ENCODE data around the gene SNCAIP.
"Not testable (repeated sequence)": the region's sequence is repeated elsewhere in the genome, so short reads cannot be mapped to it uniquely, and the experiment has no call there.

SNCAIP gene

DNA sequence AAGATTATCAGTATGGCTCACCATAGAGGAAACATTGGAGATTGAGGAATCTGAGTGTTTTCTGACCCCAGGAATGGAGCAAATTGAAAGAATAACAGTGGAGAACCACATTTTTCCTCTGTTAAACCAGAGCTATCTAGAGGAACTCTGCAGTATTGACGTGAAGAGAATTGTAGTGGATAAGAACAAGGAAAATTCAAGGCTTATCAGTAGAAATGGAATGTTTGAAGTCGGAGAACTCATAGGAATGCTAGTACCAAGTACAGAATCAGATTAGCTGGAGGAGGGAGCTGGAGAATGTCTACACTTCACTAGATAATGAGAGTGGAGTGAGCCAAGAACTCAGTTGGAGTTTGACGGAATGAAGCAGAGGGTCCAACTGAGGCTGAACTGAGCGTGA is 50.3 kb downstream of the SNCAIP start:
- DNase-seq, result no peak

DNA sequence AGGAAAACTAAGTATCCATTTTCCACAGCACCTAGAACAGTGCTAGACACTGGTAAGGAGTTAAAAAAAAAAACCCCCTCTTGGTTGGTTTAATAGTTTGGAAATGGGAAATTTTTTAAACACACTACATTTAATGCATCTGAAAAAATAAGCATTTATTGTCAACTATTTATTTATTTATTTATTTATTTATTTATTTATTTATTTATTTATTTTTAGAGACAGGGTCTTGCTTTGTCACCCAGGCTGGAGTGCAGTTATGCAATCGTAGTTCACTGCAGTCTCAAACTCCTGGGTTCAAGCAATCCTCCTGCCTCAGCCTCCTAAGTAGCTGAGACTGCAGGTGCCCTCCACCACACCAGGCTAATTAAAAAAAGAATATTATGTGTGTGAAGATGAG is 51.6 kb downstream of the SNCAIP start:
- no peak for DNase-seq

DNA sequence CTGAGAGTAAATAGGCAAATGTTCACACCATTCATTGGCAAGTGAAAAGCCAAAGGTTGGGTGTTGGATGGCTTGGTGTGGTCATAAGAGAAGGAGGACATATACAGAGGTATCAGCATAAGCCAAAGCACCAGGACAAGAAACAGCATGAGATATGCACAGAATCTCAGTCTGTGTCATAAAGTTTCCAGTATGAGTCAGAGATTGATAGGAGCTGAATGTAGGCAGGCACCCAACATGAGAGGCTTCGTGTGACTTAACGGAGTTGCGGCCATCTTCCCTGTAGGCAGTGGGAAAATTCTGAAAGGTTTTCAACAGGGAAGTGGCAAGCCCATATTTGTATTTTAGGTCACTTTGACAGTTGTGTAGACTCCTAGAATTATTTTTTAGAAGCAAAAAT is 54.5 kb downstream of the SNCAIP start:
- DNase-seq, result no peak

DNA sequence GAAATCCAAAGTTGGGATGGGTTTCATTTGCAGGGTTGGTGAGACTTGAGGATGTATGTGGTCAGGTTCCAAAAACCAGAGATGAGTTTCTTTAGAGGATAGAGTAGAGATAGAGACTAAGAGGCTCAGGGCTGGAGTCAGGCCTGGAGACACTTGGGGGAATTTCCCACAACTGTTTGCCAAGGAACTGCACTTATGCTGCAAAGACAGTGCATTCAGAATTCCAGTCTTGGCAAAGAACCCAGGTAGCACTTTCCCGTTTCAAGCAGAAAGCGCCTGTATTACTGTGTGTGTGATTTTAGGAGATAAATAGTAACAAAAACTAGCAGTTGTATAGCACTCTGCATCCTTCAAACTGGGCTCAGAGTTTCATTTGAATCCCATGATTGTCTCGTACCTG is 55.4 kb downstream of the SNCAIP start:
- no peak for DNase-seq

DNA sequence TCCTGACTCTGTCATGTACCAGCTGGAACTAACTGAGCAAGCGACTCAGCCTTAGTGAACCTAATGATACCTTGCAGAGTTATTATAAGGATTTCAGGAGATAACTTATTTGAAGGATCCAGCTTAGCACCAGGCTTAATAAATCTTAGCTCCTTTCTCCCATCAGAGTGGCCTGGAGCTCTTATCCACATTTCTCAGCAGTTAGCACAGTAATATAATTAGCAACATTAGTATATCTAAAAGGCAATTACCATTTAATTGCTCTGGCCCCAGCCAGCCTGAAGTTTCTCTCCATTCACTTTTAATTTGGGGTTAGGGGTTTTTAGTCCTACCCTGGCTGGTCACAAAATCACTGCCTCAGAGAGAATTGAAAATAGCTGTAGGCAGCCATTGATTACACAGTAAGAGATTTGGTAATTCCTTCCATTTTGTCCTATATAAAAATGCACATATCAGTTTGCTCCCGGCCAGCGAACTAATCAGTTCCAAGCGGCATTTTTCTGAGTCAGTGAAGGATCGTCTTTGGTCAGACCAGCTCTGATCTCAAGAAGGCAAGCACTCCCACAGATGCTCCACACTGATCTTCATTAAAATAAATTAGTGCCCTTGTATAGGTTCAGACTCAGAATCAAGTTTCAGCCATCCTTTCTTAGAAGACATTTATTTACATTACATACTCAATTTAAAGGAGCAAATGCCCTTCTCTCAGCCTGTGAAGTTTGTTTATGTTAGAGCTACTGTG is 56.6 kb downstream of the SNCAIP start:
- DNase-seq, result no peak

DNA sequence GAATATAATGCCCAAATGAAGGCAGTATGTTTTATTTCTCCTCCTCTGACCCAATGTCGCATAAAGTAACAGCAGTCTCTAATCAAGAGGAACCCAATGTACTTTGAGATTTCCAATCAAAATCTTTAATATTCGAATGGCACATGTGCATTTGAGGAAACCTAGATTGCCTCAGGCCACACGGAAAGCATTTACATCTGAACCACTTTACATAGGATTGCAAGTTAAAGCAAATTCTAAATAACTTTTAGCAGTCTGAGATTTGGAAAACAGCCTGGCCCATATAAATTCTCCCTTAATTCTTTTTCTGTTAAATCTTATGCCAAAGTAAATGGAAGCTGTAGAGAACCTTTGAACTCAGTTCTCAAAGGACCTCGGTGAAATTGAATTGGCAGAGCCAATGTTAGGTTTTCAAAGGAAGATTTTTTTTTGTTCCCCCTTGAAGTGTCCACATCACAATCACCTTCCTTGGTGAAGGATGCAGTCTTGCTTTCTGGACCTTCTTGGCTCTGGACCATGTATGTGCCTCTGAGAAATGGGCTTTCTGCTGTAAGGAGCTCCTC is 57.3 kb downstream of the SNCAIP start:
- no peak for DNase-seq

DNA sequence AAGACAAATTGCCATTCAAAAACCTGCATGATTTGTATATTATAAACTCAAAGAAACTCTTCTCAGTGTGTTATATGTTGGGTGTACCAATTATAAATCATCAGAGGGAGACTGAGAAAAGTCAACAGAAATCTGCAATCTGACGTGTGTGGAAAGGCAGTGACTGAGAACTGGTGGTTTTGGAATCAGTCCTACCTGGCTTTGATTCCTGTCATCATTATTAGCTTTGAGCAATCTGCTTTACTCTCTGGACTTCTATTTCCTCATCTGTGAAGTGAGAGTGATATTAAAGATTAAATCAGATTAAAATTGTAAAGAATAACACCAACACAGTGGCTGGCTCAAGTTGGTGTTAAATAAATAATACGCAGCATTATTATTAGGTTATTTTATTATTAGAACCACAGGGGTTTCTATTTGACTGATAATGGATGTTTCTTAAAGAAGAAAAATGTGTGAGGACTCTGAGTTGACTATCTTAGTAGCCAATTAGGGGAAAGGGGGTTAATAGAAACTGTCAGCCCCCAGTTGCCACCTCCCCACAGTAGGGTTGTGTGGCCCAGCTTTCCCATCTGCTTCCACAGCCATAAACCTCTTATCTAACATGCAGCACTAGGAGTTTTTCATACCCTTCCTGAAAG is 59.6 kb downstream of the SNCAIP start:
- DNase-seq, result no peak

DNA sequence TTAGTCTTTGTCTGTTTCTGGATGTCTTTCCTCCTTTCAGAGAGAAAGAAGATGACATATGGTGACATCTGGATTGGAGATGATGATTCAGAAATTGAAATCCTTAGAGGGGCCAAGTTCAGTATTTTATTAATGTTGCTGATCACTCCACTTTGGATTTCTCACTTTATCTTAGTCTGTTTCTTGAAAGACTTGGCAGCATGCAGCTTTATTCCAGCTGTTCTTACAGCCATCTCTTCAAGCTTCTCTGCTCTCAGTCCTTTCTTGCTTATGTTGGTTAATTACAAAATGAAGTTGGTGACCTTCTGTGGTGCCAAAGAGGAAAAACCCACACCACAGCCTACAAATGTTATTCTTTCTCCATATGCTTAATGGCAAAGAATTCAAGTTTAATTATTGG is 62.1 kb downstream of the SNCAIP start:
- DNase-seq, result no peak

DNA sequence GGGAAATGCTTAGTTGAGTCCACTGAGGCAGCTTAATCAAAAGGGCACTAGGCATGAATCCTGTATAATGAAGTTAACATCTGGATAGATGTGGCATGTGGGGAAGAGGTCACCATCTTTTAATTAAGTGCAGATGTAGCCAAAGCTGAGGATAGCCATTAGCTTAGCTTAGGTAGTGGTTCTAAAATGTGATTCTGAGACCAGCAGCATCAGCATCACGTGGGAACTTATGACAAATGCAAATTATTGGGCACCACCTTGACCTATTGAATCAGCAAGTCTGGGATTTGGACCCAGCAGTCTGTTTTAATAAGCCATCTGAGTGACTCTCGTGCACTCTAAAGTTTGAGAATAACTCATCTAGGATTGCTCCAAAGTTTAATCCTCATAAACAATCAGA is 63.8 kb downstream of the SNCAIP start:
- DNase-seq, result no peak

DNA sequence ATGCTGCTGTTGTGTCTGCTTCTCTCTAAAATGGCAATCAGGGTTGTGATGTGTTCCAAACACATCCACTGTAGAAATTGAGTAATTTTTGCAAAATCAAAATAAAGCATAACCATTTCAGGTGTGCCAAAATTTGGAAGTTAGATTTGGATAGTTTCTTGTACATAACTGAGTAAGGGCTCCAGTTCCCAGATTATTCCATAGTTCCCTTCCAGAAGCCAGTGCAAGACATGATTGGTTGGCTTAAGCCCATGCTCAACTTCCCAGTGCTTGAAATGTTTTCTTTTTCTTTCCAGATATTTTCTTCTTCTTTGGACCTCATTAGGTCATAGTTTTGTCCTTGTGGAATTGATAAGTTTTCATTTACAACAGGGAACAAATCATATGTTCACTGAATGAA is 64.2 kb downstream of the SNCAIP start:
- DNase-seq, result no peak

DNA sequence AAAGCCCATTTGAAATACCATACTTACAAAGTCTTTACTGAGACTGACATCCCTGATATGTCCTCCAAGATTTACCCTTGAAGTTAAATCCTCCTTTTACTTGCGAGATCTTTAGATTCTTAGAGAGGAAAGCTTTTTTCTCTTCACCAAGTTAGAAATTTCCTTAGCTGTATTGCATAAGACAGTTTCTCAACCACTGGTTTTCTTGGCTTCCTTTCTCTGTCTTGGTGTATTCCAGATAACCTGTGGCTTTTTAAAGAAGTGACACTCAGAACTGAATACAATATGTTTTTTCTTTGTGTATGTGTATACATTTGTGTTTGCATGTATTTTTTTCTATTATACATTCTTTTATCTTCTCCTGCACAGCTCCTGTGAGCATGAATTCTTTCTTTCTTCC is 65.0 kb downstream of the SNCAIP start:
- DNase-seq, result no peak

DNA sequence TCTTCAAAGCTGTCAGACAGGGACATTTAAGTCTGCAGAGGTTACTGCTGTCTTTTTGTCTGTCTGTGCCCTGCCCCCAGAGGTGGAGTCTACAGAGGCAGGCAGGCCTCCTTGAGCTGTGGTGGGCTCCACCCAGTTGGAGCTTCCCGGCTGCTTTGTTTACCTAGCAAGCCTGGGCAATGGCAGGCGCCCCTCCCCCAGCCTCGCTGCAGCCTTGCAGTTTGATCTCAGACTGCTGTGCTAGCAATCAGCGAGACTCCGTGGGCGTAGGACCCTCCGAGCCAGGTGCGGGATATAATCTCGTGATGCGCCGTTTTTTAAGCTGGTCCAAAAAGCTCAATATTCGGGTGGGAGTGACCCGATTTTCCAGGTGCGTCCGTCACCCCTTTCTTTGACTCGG is 70.9 kb downstream of the SNCAIP start:
- DNase-seq, result not testable (repeated sequence)

DNA sequence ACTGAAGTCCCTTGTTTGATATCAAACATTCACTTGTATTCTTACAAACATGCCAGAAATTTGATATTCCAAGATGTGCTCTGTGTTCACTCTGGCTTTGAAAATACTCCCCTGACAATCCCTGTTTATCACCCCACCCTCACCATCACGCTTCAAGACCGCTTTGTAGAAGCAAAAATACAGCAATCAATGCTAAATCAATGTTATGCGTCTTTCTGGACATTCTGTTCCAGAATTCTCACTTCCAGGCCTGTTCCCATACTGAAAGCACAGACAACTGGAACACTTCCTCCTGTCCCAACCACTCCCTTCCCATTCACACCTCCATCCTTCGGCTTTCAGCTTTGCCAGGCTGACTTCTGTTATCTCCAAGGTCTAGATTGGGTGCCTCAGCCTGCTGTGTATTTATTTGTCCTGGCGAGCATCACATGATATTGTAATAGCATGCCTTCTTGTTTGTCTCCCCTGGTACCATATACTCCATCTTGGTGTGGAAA is 72.8 kb downstream of the SNCAIP start:
- DNase-seq, result no peak

DNA sequence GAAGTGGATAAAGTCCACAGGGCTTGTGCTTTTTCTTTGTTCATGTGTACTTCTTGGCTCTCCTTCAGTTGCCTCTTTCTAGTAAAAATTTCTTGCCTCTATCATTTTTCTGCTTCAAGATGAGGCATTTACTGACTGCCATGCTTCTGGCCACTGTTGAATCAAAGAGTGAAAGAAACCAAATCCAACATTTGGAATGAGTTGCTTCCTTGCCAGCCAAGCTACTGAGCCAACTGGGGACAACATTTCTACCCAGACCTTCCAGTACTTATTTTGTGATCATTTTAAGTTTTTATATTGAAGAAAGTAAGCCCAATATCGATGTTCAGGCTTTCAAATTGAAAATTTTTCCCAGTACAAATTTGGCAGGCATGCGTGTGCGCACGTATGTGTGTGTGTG is 73.2 kb downstream of the SNCAIP start:
- no peak for DNase-seq

DNA sequence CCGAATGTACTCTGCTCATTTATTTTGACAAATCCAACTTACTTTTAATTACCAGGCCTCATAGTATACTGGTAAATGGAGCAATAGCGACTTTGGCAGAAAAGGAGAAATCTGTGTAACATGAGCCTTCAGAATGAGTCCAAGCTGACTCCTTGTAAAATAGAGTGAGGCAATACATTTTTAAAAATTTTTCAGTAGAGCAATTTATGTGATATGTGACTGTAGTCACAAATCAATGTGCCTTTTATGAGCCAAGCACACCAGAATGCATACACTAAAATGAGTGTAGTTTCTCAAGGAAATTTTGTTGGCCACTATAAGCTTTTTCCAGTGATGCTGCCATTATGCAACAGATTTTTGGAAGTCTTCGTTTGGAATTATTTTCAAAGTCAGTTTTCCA is 73.8 kb downstream of the SNCAIP start:
- no peak for DNase-seq

DNA sequence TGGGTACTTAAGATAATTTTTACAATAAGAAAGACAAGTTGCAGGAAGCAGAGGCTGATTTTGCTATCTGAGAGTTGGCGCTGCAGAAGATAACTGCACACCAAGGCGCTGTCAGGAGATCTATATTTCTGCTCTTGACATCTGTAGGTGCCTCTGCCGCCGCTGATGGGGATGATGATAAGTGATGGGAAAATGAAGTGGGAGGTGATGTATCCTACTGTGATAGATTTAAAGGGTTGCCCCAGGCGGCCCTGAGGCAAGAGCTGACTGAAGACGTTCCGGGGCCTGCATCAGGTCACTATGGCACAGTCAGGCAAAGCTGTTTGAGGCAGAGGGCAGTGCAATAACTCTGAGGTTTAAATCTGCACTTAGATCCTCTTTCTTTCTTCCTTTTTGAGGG is 78.1 kb downstream of the SNCAIP start:
- no peak for DNase-seq

DNA sequence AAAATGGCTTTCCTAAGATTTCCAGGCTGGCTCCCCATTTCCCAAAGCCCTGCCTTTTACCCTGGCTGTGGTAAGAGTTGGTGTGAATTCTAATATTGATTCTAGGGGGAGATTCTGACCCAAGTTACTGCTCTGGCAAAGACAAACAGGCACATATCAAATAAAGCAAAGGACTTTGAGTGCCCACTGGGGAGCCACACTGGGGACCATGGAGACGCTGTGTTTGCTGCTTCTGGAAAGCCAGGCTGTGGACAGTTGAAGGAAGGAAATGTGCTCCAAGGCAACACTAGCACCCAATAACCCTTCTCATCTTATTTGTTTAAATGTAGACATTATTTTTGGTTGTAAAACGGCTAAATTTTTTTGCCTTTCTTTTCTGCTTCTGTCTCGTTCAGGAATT is 78.7 kb downstream of the SNCAIP start:
- no peak for DNase-seq

DNA sequence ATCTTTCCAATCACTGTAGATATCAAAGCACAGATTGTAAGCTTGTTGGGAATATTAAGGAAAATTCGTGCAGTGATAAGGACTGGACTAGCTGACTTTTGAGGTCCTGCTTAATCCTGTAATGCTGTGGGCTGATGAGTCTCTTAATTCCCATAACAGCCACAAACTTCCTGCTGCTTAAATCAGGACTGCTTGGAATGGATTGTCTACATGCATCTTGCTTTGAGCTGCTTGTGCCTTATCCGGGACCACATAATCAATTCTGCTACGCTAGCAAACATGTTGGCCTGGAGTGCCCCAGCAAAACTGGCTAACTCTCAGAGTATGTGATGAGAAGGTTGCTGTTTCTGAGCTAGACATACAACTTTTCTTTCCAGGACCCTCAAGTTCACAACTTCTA is 79.6 kb downstream of the SNCAIP start:
- DNase-seq, result no peak

DNA sequence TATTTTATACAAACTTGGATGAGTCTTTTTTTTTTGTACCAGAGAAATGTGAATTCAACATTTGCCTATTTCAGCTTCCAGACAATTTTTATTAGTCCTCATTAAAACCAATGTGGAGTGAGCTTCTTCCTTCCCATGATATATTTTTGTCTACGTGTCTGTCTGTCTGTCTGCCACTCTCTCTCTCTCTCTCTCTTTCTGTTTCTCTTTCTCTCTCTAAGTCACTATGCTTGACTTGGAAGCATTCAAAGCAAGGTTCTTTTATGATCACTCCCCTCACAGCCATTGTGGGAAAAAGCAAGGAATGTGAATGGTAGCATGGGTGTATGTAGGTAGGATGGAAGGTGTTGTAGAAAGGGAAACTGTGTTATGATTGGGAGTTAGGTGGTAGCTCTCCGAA is 80.2 kb downstream of the SNCAIP start:
- DNase-seq, result no peak

DNA sequence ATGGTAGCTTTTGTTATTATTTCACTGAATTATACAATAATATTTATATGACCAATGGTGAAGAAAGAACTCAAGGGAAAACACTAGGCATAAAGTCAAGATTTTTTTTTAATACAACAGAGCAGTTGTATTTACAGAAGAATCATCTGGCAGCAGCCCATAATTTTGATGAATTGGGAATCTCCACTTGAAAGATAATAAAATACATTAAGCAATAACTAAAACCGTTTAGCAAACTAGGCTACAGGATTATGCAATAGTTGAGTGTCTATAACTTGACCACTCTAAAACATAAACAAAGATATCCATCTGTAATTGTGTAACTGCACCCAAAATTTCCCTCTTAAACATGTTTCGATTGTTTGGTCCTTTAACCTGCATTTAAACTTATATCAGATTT is 80.8 kb downstream of the SNCAIP start:
- no peak for DNase-seq

DNA sequence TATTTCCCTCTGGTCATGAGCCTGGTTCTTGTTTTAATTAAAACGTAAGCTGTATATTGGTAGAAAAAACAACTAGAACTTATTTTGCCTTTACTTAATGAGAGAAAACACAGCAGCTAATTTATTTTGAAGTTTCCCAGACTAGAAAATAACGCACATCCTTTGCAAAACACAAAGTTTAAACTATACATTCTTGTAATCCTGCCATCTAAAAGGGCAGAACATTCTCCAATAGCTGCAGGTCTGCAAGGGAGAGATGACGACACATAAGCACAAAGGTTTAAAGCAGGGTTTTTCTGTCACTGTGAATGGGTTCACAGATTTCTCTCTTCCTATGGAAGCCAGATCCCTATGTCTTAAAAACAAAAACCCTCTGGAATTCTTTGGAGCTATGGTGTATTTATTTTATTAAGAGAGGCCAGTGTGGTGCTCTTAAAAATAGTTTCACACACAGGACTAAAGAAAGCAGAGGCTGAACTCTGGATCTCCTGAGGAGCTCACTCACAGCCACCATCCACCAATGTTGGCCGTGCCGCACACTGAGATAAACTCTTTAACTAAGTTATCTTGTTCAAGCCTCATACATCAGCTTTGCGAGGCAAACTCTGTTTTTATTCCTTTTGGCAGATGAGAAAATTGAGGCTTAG is 82.4 kb downstream of the SNCAIP start:
- DNase-seq, result no peak

DNA sequence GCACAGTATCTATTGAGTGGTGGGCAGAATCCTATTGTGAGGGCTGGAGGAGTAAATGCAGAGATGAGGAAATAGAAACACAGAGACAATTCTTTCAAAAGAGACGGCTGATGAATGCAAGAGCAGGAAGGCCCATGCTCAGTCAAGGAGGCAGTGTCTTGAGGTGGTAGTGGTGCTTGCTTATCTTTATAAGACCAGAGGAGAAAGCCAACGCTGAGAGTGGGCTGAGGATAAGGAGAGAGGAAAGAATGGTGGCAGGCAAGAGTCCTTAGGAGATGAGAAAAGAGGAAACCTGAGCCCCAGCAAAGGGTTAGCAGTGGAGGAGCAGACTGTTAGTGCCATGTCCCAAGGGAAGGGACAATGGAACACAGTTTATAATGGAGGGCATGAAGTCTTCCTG is 86.0 kb downstream of the SNCAIP start:
- no peak for DNase-seq

DNA sequence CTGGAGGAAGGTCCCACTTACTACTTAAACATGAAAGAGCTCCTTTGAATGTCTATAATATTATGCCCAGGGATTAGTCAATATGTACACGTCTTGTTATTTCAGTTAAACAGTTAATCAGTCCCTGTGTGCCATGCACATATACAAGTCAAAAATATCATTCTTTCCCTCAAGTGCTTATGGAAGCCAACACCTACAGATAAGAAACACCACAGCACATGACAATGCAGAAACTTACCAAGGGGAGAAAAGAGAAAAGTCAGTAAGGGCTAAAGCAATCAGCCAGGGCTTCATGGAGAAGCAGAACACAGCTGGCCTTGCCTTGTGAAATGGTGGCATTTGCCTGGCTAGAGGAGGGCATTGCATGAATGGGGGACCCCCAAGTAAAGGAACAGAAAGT is 88.3 kb downstream of the SNCAIP start:
- DNase-seq, result no peak

DNA sequence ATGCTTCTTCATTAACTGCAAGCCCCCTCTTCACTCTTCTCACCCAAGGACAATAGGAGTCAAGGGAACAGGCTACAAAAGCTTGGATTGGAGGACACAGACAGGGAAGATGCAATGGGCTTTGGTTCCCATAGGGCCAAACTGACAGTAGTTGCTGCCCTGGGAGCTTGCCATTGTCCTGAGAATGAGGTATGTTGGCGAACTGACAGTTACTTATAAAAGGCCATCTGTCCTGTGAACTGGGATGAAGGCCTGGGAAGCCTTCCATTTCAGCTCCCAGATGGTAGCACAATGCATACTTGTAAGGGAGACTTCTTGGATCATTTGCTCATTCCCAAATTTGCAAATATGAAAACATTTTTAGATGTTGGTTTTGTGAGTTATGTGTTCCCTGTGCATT is 88.9 kb downstream of the SNCAIP start:
- no peak for DNase-seq

Measured in bone marrow (tissue), 2 donors.